Fibroblast of lung (primary cell): Measurements from ENCODE around the gene MTG2. TPM values are rescaled to one million over a fixed set of nuclear protein-coding genes. Genes with fewer than 3 reads are reported as not detected.

Source experiments
- DNase-seq, 2 donors: peaks; one replicate each; pipeline versions ENCODE4 v3.0.0 to v3.0.0-alpha.2; 2010; ENCODE audit warnings: low read depth in 2 of 2
- H2AFZ ChIP-seq: 2 replicates; pipeline ENCODE4 v1.5.1; 2012; ENCODE audit warnings: low read length, control low read depth, inconsistent platforms
- H3K27ac ChIP-seq: 2 replicates; pipeline ENCODE4 v1.5.1; 2011; ENCODE audit warnings: low read length, control low read depth; ENCODE audit not compliant: insufficient read depth
- H3K27me3 ChIP-seq: 2 replicates; pipeline ENCODE4 v1.5.1; 2011; ENCODE audit warnings: mild to moderate bottlenecking, low read length; ENCODE audit not compliant: control insufficient read depth, insufficient read depth
- H3K36me3 ChIP-seq: 2 replicates; pipeline ENCODE4 v1.5.1; 2011; ENCODE audit warnings: low read length; ENCODE audit not compliant: control insufficient read depth, insufficient read depth
- H3K4me1 ChIP-seq: 2 replicates; pipeline ENCODE4 v1.5.1; 2011; ENCODE audit warnings: low read length; ENCODE audit not compliant: control insufficient read depth, insufficient read depth; ENCODE audit errors: extremely low read depth
- H3K4me2 ChIP-seq: 2 replicates; pipeline ENCODE4 v1.5.1; 2011; ENCODE audit warnings: low read length, control low read depth; ENCODE audit not compliant: insufficient read depth; ENCODE audit errors: extremely low read depth
- H3K4me3 ChIP-seq, 4 experiments: fragments of 200-600 bp in 1 of 4; sonication (generic) in 1 of 4; replicated peaks in 1 of 4; 2 replicates each; pipeline ENCODE4 v1.5.1; 2011 to 2016; ENCODE audit warnings: low read length in 4 of 4, low read depth in 3 of 4, mild to moderate bottlenecking in 3 of 4, control low read depth in 2 of 4, inconsistent platforms in 1 of 4, mixed read lengths in 1 of 4; ENCODE audit not compliant: insufficient read depth in 1 of 4; ENCODE audit errors: control extremely low read depth in 1 of 4
- H3K79me2 ChIP-seq: 2 replicates; pipeline ENCODE4 v1.5.1; 2012; ENCODE audit warnings: mild to moderate bottlenecking, low read length, inconsistent platforms; ENCODE audit not compliant: control insufficient read depth, insufficient read depth
- H3K9ac ChIP-seq: 2 replicates; pipeline ENCODE4 v1.5.1; 2011; ENCODE audit warnings: mild to moderate bottlenecking, low read length, control low read depth; ENCODE audit not compliant: insufficient read depth
- H3K9me3 ChIP-seq: 2 replicates; pipeline ENCODE4 v1.5.1; 2012; ENCODE audit warnings: low read depth, low read length; ENCODE audit not compliant: control insufficient read depth, insufficient read depth
- H4K20me1 ChIP-seq: 2 replicates; pipeline ENCODE4 v1.5.1; 2011; ENCODE audit warnings: low read length; ENCODE audit not compliant: control insufficient read depth, insufficient read depth; ENCODE audit errors: extremely low read depth
- EZH2 ChIP-seq: IDR thresholded peaks from 2 replicates; pipeline ENCODE4 v1.5.1; 2012; ENCODE audit warnings: low read length, control low read depth, mild to moderate bottlenecking; ENCODE audit errors: missing control alignments
- polyA plus RNA-seq, 2 donors: library from polyadenylated mRNA; depleted of rRNA in 1 of 2; stranded (reverse) in 1 of 2; unstranded in 1 of 2; fragments of >200 nt; gene quantifications; 2 replicates each; pipeline ENCODE4 v1.2.1, GENCODE V29; 2011 to 2012; ENCODE audit warnings: missing spikeins in 1 of 2
- total RNA-seq: library from RNA; depleted of rRNA; stranded (reverse); fragments of >200 nt; gene quantifications from 2 replicates; pipeline ENCODE4 v1.2.1, GENCODE V29; 2014
- TF ChIP-seq, protein P1 (sequence below), 2 donors: IDR thresholded peaks in 1 of 2; conservative IDR thresholded peaks in 1 of 2; 1 replicate in 1 of 2; 2 replicates in 1 of 2; pipeline ENCODE4 v1.5.1; 2011 to 2012; ENCODE audit warnings: low read length in 2 of 2, control low read depth in 1 of 2, inconsistent platforms in 1 of 2, low read depth in 1 of 2, mild to moderate bottlenecking in 1 of 2

Gene MTG2
- total and polyA plus RNA-seq, 2 donors (not counting 1 experiment from before 2014, with no cell fraction given) = 16.5 to 17.5 TPM

DNA sequence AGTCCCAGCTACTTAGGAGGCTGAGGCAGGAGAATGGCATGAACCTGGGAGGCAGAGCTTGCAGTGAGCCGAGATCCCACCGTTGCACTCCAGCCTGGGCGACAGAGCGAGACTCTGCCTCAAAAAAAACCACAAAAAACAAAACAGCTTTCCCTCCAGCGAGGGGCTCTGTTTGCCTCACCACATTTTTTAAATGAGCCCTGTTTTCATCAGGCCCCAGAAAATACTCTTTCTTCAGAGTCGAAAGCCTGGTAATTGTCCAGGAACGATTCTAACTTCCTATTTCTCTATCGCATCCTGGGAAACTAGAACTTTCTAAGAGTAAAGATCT, 12.2 kb downstream of the MTG2 start:
- no peak for TF ChIP-seq EZH2
- TF ChIP-seq, protein P1, sequence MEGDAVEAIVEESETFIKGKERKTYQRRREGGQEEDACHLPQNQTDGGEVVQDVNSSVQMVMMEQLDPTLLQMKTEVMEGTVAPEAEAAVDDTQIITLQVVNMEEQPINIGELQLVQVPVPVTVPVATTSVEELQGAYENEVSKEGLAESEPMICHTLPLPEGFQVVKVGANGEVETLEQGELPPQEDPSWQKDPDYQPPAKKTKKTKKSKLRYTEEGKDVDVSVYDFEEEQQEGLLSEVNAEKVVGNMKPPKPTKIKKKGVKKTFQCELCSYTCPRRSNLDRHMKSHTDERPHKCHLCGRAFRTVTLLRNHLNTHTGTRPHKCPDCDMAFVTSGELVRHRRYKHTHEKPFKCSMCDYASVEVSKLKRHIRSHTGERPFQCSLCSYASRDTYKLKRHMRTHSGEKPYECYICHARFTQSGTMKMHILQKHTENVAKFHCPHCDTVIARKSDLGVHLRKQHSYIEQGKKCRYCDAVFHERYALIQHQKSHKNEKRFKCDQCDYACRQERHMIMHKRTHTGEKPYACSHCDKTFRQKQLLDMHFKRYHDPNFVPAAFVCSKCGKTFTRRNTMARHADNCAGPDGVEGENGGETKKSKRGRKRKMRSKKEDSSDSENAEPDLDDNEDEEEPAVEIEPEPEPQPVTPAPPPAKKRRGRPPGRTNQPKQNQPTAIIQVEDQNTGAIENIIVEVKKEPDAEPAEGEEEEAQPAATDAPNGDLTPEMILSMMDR (conservative IDR thresholded peaks at IDR 0.05 in 1 of 2, IDR thresholded peaks at IDR 0.05 in 1 of 2; ENCODE audit: low read depth in 1 of 2, low read length in 2 of 2) = no peak
- H3K27ac ChIP-seq = no peak overlapping the region
- no peak overlapping the region for H3K9ac ChIP-seq
- no peak overlapping the region for H3K4me2 ChIP-seq
- H3K4me1 ChIP-seq = no peaks in the 10 kb centered on the region
- peaks cover 3% of the 10 kb centered on the region for H3K79me2 ChIP-seq
- no peaks in the 10 kb centered on the region for H3K9me3 ChIP-seq
- no peak for DNase-seq
- no peak overlapping the region for H3K4me3 ChIP-seq
- H3K27me3 ChIP-seq = no peaks in the 10 kb centered on the region
- H3K36me3 ChIP-seq = peaks cover 10% of the 10 kb centered on the region
- H2AFZ ChIP-seq = no peak overlapping the region
- no peaks in the 10 kb centered on the region for H4K20me1 ChIP-seq

DNA sequence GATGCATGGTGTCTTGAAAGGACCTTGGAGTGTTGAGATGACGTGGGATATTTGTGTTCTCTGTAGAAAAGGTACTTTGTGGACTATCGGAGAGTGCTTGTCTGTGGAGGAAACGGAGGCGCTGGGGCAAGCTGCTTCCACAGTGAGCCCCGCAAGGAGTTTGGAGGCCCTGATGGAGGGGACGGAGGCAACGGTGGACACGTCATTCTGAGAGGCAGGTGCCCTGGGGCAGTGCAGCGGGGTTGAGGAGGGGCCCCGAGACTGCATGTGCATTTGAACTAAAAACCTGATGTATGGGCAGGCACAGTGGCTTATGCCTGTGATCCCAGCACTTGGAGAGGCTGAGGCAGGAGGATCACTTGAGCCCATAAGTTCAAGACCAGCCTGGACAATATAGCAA, 12.9 kb downstream of the MTG2 start:
- H3K27me3 ChIP-seq = no peaks in the 10 kb centered on the region
- no peak overlapping the region for H3K27ac ChIP-seq
- H3K79me2 ChIP-seq = no peaks in the 10 kb centered on the region
- no peak overlapping the region for H3K4me2 ChIP-seq
- H3K4me3 ChIP-seq = no peak overlapping the region
- H3K4me1 ChIP-seq = no peaks in the 10 kb centered on the region
- H4K20me1 ChIP-seq = no peaks in the 10 kb centered on the region
- no peak for DNase-seq
- no peak overlapping the region for H2AFZ ChIP-seq
- no peaks in the 10 kb centered on the region for H3K9me3 ChIP-seq
- TF ChIP-seq EZH2 = no peak
- TF ChIP-seq, protein P1 (conservative IDR thresholded peaks at IDR 0.05 in 1 of 2, IDR thresholded peaks at IDR 0.05 in 1 of 2; ENCODE audit: low read depth in 1 of 2, low read length in 2 of 2) = no peak
- peaks cover 11% of the 10 kb centered on the region for H3K36me3 ChIP-seq
- no peak overlapping the region for H3K9ac ChIP-seq

DNA sequence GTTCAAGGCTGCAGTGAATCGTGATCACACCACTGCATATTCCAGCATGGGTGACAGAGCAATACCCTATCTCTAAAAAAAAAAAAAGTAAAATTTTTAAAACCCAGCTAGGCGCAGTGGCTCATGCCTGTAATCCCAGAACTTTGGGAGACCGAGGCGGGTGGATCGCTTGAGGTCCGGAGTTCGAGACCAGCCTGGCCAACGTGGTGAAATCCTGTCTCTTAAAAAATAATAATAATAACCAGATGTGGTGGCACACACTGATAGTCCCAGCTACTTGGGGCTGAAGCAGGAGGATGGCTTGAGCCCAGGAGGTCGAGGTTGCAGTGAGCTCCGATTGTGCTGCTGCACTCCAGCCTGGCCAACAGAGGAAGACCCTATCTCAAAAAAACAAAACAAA, 13.5 kb downstream of the MTG2 start:
- Histone ChIP-seq H3K4me2 (no peak overlapping the region), H3K4me3 (no peak overlapping the region), H3K4me1 (no peaks in the 10 kb centered on the region), H3K27ac (no peak overlapping the region), H3K27me3 (no peaks in the 10 kb centered on the region), H2AFZ (no peak overlapping the region), H4K20me1 (no peaks in the 10 kb centered on the region), H3K9ac (no peak overlapping the region), H3K79me2 (no peaks in the 10 kb centered on the region), H3K36me3 (peaks cover 15% of the 10 kb centered on the region), H3K9me3 (no peaks in the 10 kb centered on the region)
- DNase-seq = no peak
- TF ChIP-seq EZH2 = no peak
- TF ChIP-seq, protein P1 (conservative IDR thresholded peaks at IDR 0.05 in 1 of 2, IDR thresholded peaks at IDR 0.05 in 1 of 2; ENCODE audit: low read depth in 1 of 2, low read length in 2 of 2) = no peak
